GM21515 (cell line): Measurements from ENCODE around the gene RPL12.
"Not testable (repeated sequence)": the region's sequence is repeated elsewhere in the genome, so short reads cannot be mapped to it uniquely, and the experiment has no call there.

ENCODE experiments used
- ATAC-seq: cut with Tn5 transposase; IDR thresholded peaks from one replicate; pipeline ENCODE4 v1.9.1; 2021; ENCODE audit not compliant: unreplicated experiment

RPL12 gene

GRCh38 chr9:127470662-127471061 is 19.5 kb upstream of the RPL12 start:
- no peak for ATAC-seq

GRCh38 chr9:127467621-127468020 is 16.4 kb upstream of the RPL12 start:
- ATAC-seq = no peak

- ATAC-seq = not testable (repeated sequence)
Observed at GRCh38 chr9:127466407-127466917, 15.3 kb upstream of the RPL12 start.

GRCh38 chr9:127463911-127464310 is 12.7 kb upstream of the RPL12 start:
- ATAC-seq = no peak

- no peak for ATAC-seq
Observed at GRCh38 chr9:127463382-127463781, 12.2 kb upstream of the RPL12 start.

- ATAC-seq = no peak
Observed at GRCh38 chr9:127458921-127459320, 7.7 kb upstream of the RPL12 start.

- no peak for ATAC-seq
Observed at GRCh38 chr9:127457191-127457878, 6.1 kb upstream of the RPL12 start.

GRCh38 chr9:127455324-127455992 is 4.3 kb upstream of the RPL12 start:
- no peak for ATAC-seq

- no peak for ATAC-seq
Observed at GRCh38 chr9:127452691-127453090, 1.5 kb upstream of the RPL12 start.

GRCh38 chr9:127451858-127452656 is 851 bp upstream of the RPL12 start:
- no peak for ATAC-seq

GRCh38 chr9:127451608-127451857 is 327 bp upstream of the RPL12 start:
- ATAC-seq = no peak

- no peak for ATAC-seq
Observed at GRCh38 chr9:127450243-127450760, 904 bp downstream of the RPL12 start.

GRCh38 chr9:127449332-127449966 is 1.8 kb downstream of the RPL12 start:
- ATAC-seq = no peak

GRCh38 chr9:127448112-127448805 is 2.9 kb downstream of the RPL12 start:
- ATAC-seq = no peak

- ATAC-seq = no peak
Observed at GRCh38 chr9:127447416-127448111, 3.6 kb downstream of the RPL12 start.

- ATAC-seq = no peak
Observed at GRCh38 chr9:127446713-127447415, 4.3 kb downstream of the RPL12 start.

GRCh38 chr9:127445851-127446712 is 5.1 kb downstream of the RPL12 start:
- no peak for ATAC-seq
